ENCODE results near the gene KCNQ1.

KCNQ1 gene

GRCh38 chr11:2827792-2828191 lies 383.0 kb downstream of the KCNQ1 start:
- TF ChIP-seq CTCF (IDR thresholded peaks at IDR 0.05; ENCODE audit: control insufficient read depth, insufficient read depth, low read depth, low read length, missing control alignments), result no peak

GRCh38 chr11:2828585-2829330 lies 383.9 kb downstream of the KCNQ1 start:
- TF ChIP-seq CTCF (IDR thresholded peaks at IDR 0.05; ENCODE audit: control insufficient read depth, insufficient read depth, low read depth, low read length, missing control alignments), result no peak
- DNase-seq (ENCODE audit: low read depth), result no peak
- H3K4me3 ChIP-seq (ENCODE audit: control insufficient read depth, low read depth, low read length), result no peak overlapping the region

More at GRCh38 chr11:2827792-2828191, 383.0 kb downstream of the KCNQ1 start:
- no peak for DNase-seq (ENCODE audit: low read depth)
- H3K4me3 ChIP-seq (ENCODE audit: control insufficient read depth, low read depth, low read length), result no peak overlapping the region

- H3K4me3 ChIP-seq (ENCODE audit: control insufficient read depth, low read depth, low read length), result no peak overlapping the region
- no peak for DNase-seq (ENCODE audit: low read depth)
- no peak for TF ChIP-seq CTCF (IDR thresholded peaks at IDR 0.05; ENCODE audit: control insufficient read depth, insufficient read depth, low read depth, low read length, missing control alignments)
Observed at GRCh38 chr11:2830030-2830812, 385.4 kb downstream of the KCNQ1 start.

- DNase-seq (ENCODE audit: low read depth), result no peak
- TF ChIP-seq CTCF (IDR thresholded peaks at IDR 0.05; ENCODE audit: control insufficient read depth, insufficient read depth, low read depth, low read length, missing control alignments), result no peak
- no peak overlapping the region for H3K4me3 ChIP-seq (ENCODE audit: control insufficient read depth, low read depth, low read length)
Observed at GRCh38 chr11:2830886-2831285, 386.1 kb downstream of the KCNQ1 start.

- TF ChIP-seq CTCF (IDR thresholded peaks at IDR 0.05; ENCODE audit: control insufficient read depth, insufficient read depth, low read depth, low read length, missing control alignments), result no peak
- DNase-seq (ENCODE audit: low read depth), result no peak
- H3K4me3 ChIP-seq (ENCODE audit: control insufficient read depth, low read depth, low read length), result no peak overlapping the region
Observed at GRCh38 chr11:2831781-2832532, 387.1 kb downstream of the KCNQ1 start.

- TF ChIP-seq CTCF (IDR thresholded peaks at IDR 0.05; ENCODE audit: control insufficient read depth, insufficient read depth, low read depth, low read length, missing control alignments), result no peak
- no peak for DNase-seq (ENCODE audit: low read depth)
- H3K4me3 ChIP-seq (ENCODE audit: control insufficient read depth, low read depth, low read length), result no peak overlapping the region
Observed at GRCh38 chr11:2832533-2833020, 387.8 kb downstream of the KCNQ1 start.
